CD4-positive, alpha-beta T cell treated with Interleukin-17A for 1 hour (primary cell): ENCODE results near the gene SULT1B1.
A peak's percentile ranks its signal among the peaks of the same experiment; 100 is the strongest.
"Not testable (repeated sequence)": the region's sequence is repeated elsewhere in the genome, so short reads cannot be mapped to it uniquely, and the experiment has no call there.

ENCODE experiments used
- DNase-seq: peaks from one replicate; pipeline ENCODE4 v3.0.0-alpha.2; 2020

Gene SULT1B1

GRCh38 chr4:69760455-69760854, at the start of gene SULT1B1:
TSS of gene SULT1B1 (minus strand) at chr4:69760620. CDS start at chr4:69755217, 5,403 bp downstream.
- peak; percentile 73 for DNase-seq

- no peak for DNase-seq
Measured at GRCh38 chr4:69800599-69800998, 40.2 kb upstream of the SULT1B1 start.

GRCh38 chr4:69799337-69799736, 38.9 kb upstream of the SULT1B1 start:
- DNase-seq: no peak

GRCh38 chr4:69793732-69794131, 33.3 kb upstream of the SULT1B1 start:
- no peak for DNase-seq

- DNase-seq: no peak
Measured at GRCh38 chr4:69787879-69788278, 27.5 kb upstream of the SULT1B1 start.

GRCh38 chr4:69786547-69786946, 26.1 kb upstream of the SULT1B1 start:
- no peak for DNase-seq

GRCh38 chr4:69785211-69785831, 24.9 kb upstream of the SULT1B1 start:
- no peak for DNase-seq

GRCh38 chr4:69782651-69783310, 22.4 kb upstream of the SULT1B1 start:
- DNase-seq: no peak

- no peak for DNase-seq
Measured at GRCh38 chr4:69781458-69782418, 21.3 kb upstream of the SULT1B1 start.

- no peak for DNase-seq
Measured at GRCh38 chr4:69780141-69780540, 19.7 kb upstream of the SULT1B1 start.

GRCh38 chr4:69776696-69777095, 16.3 kb upstream of the SULT1B1 start:
- DNase-seq: no peak

- DNase-seq: no peak
Measured at GRCh38 chr4:69775321-69775867, 15.0 kb upstream of the SULT1B1 start.

GRCh38 chr4:69773484-69773883, 13.1 kb upstream of the SULT1B1 start:
- DNase-seq: no peak

GRCh38 chr4:69768554-69768953, 8.1 kb upstream of the SULT1B1 start:
- DNase-seq: not testable (repeated sequence)

GRCh38 chr4:69765751-69766150, 5.3 kb upstream of the SULT1B1 start:
- DNase-seq: no peak

GRCh38 chr4:69764311-69764710, 3.9 kb upstream of the SULT1B1 start:
- peak; percentile 17 for DNase-seq

- DNase-seq: no peak
Measured at GRCh38 chr4:69763233-69763632, 2.8 kb upstream of the SULT1B1 start.

GRCh38 chr4:69759189-69759604, 1.2 kb downstream of the SULT1B1 start:
- DNase-seq: no peak

- DNase-seq: no peak
Measured at GRCh38 chr4:69757464-69757863, 3.0 kb downstream of the SULT1B1 start.

GRCh38 chr4:69754926-69755580, 5.4 kb downstream of the SULT1B1 start:
- no peak for DNase-seq

- no peak for DNase-seq
Measured at GRCh38 chr4:69753686-69754085, 6.7 kb downstream of the SULT1B1 start.

GRCh38 chr4:69750346-69750745, 10.1 kb downstream of the SULT1B1 start:
- DNase-seq: no peak

- DNase-seq: no peak
Measured at GRCh38 chr4:69749771-69750170, 10.6 kb downstream of the SULT1B1 start.
